ENCODE measurements around the gene RABGAP1L.
"Not testable (repeated sequence)": the region's sequence is repeated elsewhere in the genome, so short reads cannot be mapped to it uniquely, and the experiment has no call there.

Gene RABGAP1L

GRCh38 chr1:174301295-174302077 lies 142.2 kb downstream of the RABGAP1L start:
- no peak for DNase-seq (ENCODE audit: low read depth)

GRCh38 chr1:174308604-174309003 lies 149.3 kb downstream of the RABGAP1L start:
- no peak for DNase-seq (ENCODE audit: low read depth)

- no peak for DNase-seq (ENCODE audit: low read depth)
Measured at GRCh38 chr1:174309490-174309889, 150.2 kb downstream of the RABGAP1L start.

- DNase-seq (ENCODE audit: low read depth): no peak
Measured at GRCh38 chr1:174314433-174314832, 155.1 kb downstream of the RABGAP1L start.

GRCh38 chr1:174315239-174315638 lies 155.9 kb downstream of the RABGAP1L start:
- no peak for DNase-seq (ENCODE audit: low read depth)

- DNase-seq (ENCODE audit: low read depth): not testable (repeated sequence)
Measured at GRCh38 chr1:174320897-174321296, 161.6 kb downstream of the RABGAP1L start.

- DNase-seq (ENCODE audit: low read depth): no peak
Measured at GRCh38 chr1:174322202-174322862, 163.0 kb downstream of the RABGAP1L start.

GRCh38 chr1:174324493-174324892 lies 165.2 kb downstream of the RABGAP1L start:
- DNase-seq (ENCODE audit: low read depth): no peak

GRCh38 chr1:174324939-174325338 lies 165.6 kb downstream of the RABGAP1L start:
- DNase-seq (ENCODE audit: low read depth): no peak

GRCh38 chr1:174326278-174326677 lies 167.0 kb downstream of the RABGAP1L start:
- no peak for DNase-seq (ENCODE audit: low read depth)

GRCh38 chr1:174333437-174333836 lies 174.1 kb downstream of the RABGAP1L start:
- DNase-seq (ENCODE audit: low read depth): no peak

GRCh38 chr1:174337000-174337681 lies 177.8 kb downstream of the RABGAP1L start:
- no peak for DNase-seq (ENCODE audit: low read depth)

- DNase-seq (ENCODE audit: low read depth): not testable (repeated sequence)
Measured at GRCh38 chr1:174340404-174340803, 181.1 kb downstream of the RABGAP1L start.

- no peak for DNase-seq (ENCODE audit: low read depth)
Measured at GRCh38 chr1:174344162-174344561, 184.8 kb downstream of the RABGAP1L start.

GRCh38 chr1:174352117-174352516 lies 192.8 kb downstream of the RABGAP1L start:
- DNase-seq (ENCODE audit: low read depth): no peak

GRCh38 chr1:174352883-174353608 lies 193.7 kb downstream of the RABGAP1L start:
- no peak for DNase-seq (ENCODE audit: low read depth)

GRCh38 chr1:174358344-174358743 lies 199.0 kb downstream of the RABGAP1L start:
- no peak for DNase-seq (ENCODE audit: low read depth)

GRCh38 chr1:174358786-174359453 lies 199.6 kb downstream of the RABGAP1L start:
- no peak for DNase-seq (ENCODE audit: low read depth)

GRCh38 chr1:174359454-174359805 lies 200.1 kb downstream of the RABGAP1L start:
- no peak for DNase-seq (ENCODE audit: low read depth)

GRCh38 chr1:174364996-174365736 lies 205.8 kb downstream of the RABGAP1L start:
- DNase-seq (ENCODE audit: low read depth): no peak

- no peak for DNase-seq (ENCODE audit: low read depth)
Measured at GRCh38 chr1:174366946-174367345, 207.6 kb downstream of the RABGAP1L start.
